Naive thymus-derived CD4-positive, alpha-beta T cell (primary cell): ENCODE data around the gene SYNPO. TPM values are rescaled to one million over a fixed set of nuclear protein-coding genes. Genes with fewer than 3 reads are reported as not detected.
A peak's percentile ranks its signal among the peaks of the same experiment; 100 is the strongest.

Experiments used
- ATAC-seq: fragments of 150-1000 bp; cut with Tn5 transposase; 2 replicates; pipeline ENCODE4 v1.10.0; 2021; ENCODE audit warnings: mild to moderate bottlenecking, moderate library complexity
- CTCF ChIA-PET: fragments of 350-600 bp; sonication (Branson Sonifier 250); formaldehyde crosslinking; loops from one replicate; lab custom pipeline; 2021; ENCODE audit warnings: antibody characterized with exemption; lab: Charles Lee
- POLR2A ChIA-PET: fragments of 350-600 bp; sonication (Branson Sonifier 250); formaldehyde crosslinking; loops from one replicate; lab custom pipeline; 2021; ENCODE audit warnings: antibody characterized with exemption, inconsistent platforms; lab: Charles Lee
- DNase-seq, 9 donors: peaks; one replicate each; pipeline versions ENCODE4 v3.0.0 to v3.0.0-alpha.2; 2020 to 2022; ENCODE audit warnings: mixed read lengths in 1 of 9
- H3K27ac ChIP-seq: one replicate; pipeline ENCODE4 v1.7.0; 2013; ENCODE audit warnings: mild to moderate bottlenecking, low read depth, low read length, moderate library complexity
- H3K27me3 ChIP-seq, 2 donors: one replicate each; pipeline ENCODE4 v1.7.0; 2013; ENCODE audit warnings: low read length in 2 of 2, mild to moderate bottlenecking in 2 of 2, moderate library complexity in 2 of 2; ENCODE audit not compliant: control insufficient read depth in 2 of 2, insufficient read depth in 2 of 2
- H3K36me3 ChIP-seq, 3 experiments: 1 replicate in 2 of 3; 2 replicates in 1 of 3; pipeline ENCODE4 v1.7.0; 2013; ENCODE audit warnings: low read length in 3 of 3, mild to moderate bottlenecking in 3 of 3, moderate library complexity in 1 of 3; ENCODE audit not compliant: insufficient read depth in 3 of 3, control insufficient read depth in 2 of 3
- H3K4me1 ChIP-seq, 2 donors: one replicate each; pipeline ENCODE4 v1.7.0; 2013; ENCODE audit warnings: low read length in 2 of 2, mild to moderate bottlenecking in 2 of 2, moderate library complexity in 1 of 2; ENCODE audit not compliant: control insufficient read depth in 2 of 2, insufficient read depth in 2 of 2
- H3K4me3 ChIP-seq: 2 replicates; pipeline ENCODE4 v1.7.0; 2013; ENCODE audit warnings: mild to moderate bottlenecking, low read length
- H3K9me3 ChIP-seq, 3 experiments: 1 replicate in 2 of 3; 2 replicates in 1 of 3; pipeline ENCODE4 v1.7.0; 2013; ENCODE audit warnings: low read length in 3 of 3; ENCODE audit not compliant: control insufficient read depth in 2 of 3
- H3K27ac Mint-ChIP-seq, 9 donors: one replicate each; pipeline ENCODE4 v1.8.0; 2020 to 2022; ENCODE audit warnings: mixed read lengths in 9 of 9, mild to moderate bottlenecking in 8 of 9, moderate library complexity in 5 of 9, inconsistent platforms in 2 of 9
- H3K27me3 Mint-ChIP-seq, 5 donors: one replicate each; pipeline ENCODE4 v1.8.0; 2021 to 2022; ENCODE audit warnings: mixed read lengths in 5 of 5, mild to moderate bottlenecking in 1 of 5
- H3K36me3 Mint-ChIP-seq, 5 donors: one replicate each; pipeline ENCODE4 v1.8.0; 2020 to 2022; ENCODE audit warnings: mixed read lengths in 5 of 5, mild to moderate bottlenecking in 3 of 5, inconsistent platforms in 1 of 5
- H3K4me1 Mint-ChIP-seq, 7 donors: one replicate each; pipeline ENCODE4 v1.8.0; 2020 to 2022; ENCODE audit warnings: mixed read lengths in 7 of 7, mild to moderate bottlenecking in 3 of 7, inconsistent platforms in 1 of 7
- H3K4me3 Mint-ChIP-seq, 10 donors: one replicate each; pipeline ENCODE4 v1.8.0; 2020 to 2022; ENCODE audit warnings: mild to moderate bottlenecking in 10 of 10, mixed read lengths in 10 of 10, moderate library complexity in 6 of 10, inconsistent platforms in 2 of 10
- H3K9me3 Mint-ChIP-seq, 11 donors: one replicate each; pipeline ENCODE4 v1.8.0; 2020 to 2022; ENCODE audit warnings: mixed read lengths in 11 of 11, mild to moderate bottlenecking in 4 of 11, inconsistent platforms in 1 of 11, moderate library complexity in 1 of 11
- intact Hi-C, 2 donors: fragments of 100-400 bp; cut with micrococcal nuclease; formaldehyde crosslinking; loops; one replicate each; pipeline ENCODE4 v1.15.1; 2023
- polyA plus RNA-seq, 2 donors: library from polyadenylated mRNA; unstranded; fragments of 300-500 nt; fragmentation: Illumina TruSeq; gene quantifications; one replicate each; pipeline ENCODE4 v1.2.3, GENCODE V29; 2021
- total RNA-seq, 6 experiments: library from RNA in 5 of 6; stranded (reverse) in 5 of 6; gene quantifications; 1 replicate in 5 of 6; 2 replicates in 1 of 6; pipeline ENCODE4 v1.2.3 and lab custom pipeline; 2021 to 2026

SYNPO gene
- total and polyA plus RNA-seq, 7 experiments from 2014 or later: 0.07 to 0.59 (median 0.12) TPM; not detected in 3

DNA sequence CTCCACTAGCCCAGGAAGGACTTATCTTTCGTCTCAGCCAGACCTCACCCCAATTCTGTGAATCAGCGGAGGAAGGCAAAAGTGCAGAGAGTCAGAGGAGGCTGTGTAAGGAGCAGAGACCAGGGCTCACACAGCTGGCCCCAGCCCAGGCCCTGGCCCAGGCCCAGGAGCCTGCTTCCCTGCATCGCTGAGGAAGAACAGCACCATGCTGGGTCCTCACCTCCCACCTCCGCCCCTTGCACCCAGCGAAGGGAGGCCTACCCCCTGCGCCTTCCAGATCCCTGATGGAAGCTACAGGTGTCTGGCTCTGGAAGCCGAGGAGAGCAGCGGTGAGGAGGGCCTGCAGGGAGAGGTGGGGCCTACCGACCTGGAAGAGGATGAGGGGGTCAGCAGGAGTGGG lies 22.3 kb upstream of the SYNPO start:
- H3K27me3 Mint-ChIP-seq: peaks cover 0 to 13% (median 0%) of the 10 kb centered on the region in 5 donors
- CTCF ChIA-PET: no interaction called here
- H3K4me3 Mint-ChIP-seq: no peak overlapping the region

DNA sequence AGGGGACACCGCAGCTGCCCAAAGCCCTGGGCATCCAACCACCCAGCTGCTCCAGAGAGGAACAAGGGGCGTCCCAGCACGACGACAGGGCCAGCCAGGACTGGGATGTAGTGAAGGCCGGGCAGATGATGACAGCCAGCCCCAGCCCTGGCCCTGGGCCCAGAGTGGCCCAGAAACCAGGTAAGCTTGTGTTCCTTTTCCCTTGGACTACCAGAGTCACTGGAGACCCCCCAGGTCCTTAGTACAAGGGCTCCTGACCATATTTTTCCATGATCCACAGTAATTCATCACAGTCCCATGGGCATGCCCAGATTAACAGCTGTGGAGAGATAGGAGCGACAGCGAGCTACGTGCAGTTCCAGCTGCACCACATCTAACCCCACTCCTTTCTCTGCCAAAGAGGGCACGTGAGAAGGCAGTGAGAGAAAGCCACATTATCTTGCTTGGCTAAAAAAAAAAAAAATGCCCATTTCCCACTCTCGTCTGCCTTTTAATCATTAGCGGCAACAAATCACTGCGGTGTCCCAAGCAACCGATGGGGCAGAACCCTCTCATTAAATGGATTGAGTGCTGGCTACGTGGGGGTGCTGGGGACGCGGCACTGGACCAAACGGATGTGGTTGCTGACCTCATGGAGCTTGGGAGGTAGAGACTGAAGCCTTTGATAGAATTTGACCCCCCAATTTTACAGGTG lies 21.7 kb upstream of the SYNPO start:
- Histone ChIP-seq H3K27me3 (no peaks in the 10 kb centered on the region), H3K4me3 (no peak overlapping the region), H3K36me3 (no peaks in the 10 kb centered on the region), H3K27ac (no peak overlapping the region), H3K9me3 (no peaks in the 10 kb centered on the region), H3K4me1 (peaks cover 0 to 8% of the 10 kb centered on the region in 2 donors)
- CTCF ChIA-PET: no interaction called here
- intact Hi-C loops: no loop called here
- Mint-ChIP-seq H3K27ac (no peak overlapping the region), H3K4me3 (no peak overlapping the region), H3K4me1 (peaks cover under 1 to 11% (median 10%) of the 10 kb centered on the region in 7 donors), H3K36me3 (no peaks in the 10 kb centered on the region), H3K27me3 (peaks cover 0 to 18% (median 0%) of the 10 kb centered on the region in 5 donors), H3K9me3 (no peaks in the 10 kb centered on the region)
- no peak for ATAC-seq
- no peak for DNase-seq
- POLR2A ChIA-PET: no interaction called here

More for the DNA sequence above, 22.3 kb upstream of the SYNPO start:
- Mint-ChIP-seq H3K36me3 (no peaks in the 10 kb centered on the region), H3K9me3 (no peaks in the 10 kb centered on the region), H3K4me1 (peaks cover 0 to 5% (median 4%) of the 10 kb centered on the region in 7 donors), H3K27ac (no peak overlapping the region)
- ATAC-seq (no peak), DNase-seq (no peak)
- H3K9me3 ChIP-seq: no peaks in the 10 kb centered on the region
- H3K4me3 ChIP-seq: no peak overlapping the region
- H3K4me1 ChIP-seq: peaks cover 0 to 2% of the 10 kb centered on the region in 2 donors
- H3K36me3 ChIP-seq: no peaks in the 10 kb centered on the region
- intact Hi-C loops: no loop called here
- no peak overlapping the region for H3K27ac ChIP-seq
- POLR2A ChIA-PET: no interaction called here
- H3K27me3 ChIP-seq: no peaks in the 10 kb centered on the region

GRCh38 chr5:150619359-150620230 lies 20.9 kb upstream of the SYNPO start:
- Histone ChIP-seq H3K4me3 (no peak overlapping the region), H3K27me3 (no peaks in the 10 kb centered on the region), H3K36me3 (no peaks in the 10 kb centered on the region), H3K9me3 (no peaks in the 10 kb centered on the region), H3K27ac (no peak overlapping the region), H3K4me1 (peaks cover 0 to 11% of the 10 kb centered on the region in 2 donors)
- intact Hi-C loops: no loop called here
- ChIA-PET CTCF (no interaction called here), POLR2A (no interaction called here)
- ATAC-seq: no peak
- Mint-ChIP-seq H3K27me3 (peaks cover 0 to 25% (median 6%) of the 10 kb centered on the region in 5 donors), H3K4me3 (no peak overlapping the region), H3K27ac (peak overlapping the region in 1 of 9 donors; percentile 41), H3K4me1 (peaks cover 8 to 19% (median 18%) of the 10 kb centered on the region in 7 donors), H3K36me3 (peaks cover 0 to 2% (median 0%) of the 10 kb centered on the region in 5 donors), H3K9me3 (peaks cover 0 to 1% (median 0%) of the 10 kb centered on the region in 11 donors)
- DNase-seq: no peak

DNA sequence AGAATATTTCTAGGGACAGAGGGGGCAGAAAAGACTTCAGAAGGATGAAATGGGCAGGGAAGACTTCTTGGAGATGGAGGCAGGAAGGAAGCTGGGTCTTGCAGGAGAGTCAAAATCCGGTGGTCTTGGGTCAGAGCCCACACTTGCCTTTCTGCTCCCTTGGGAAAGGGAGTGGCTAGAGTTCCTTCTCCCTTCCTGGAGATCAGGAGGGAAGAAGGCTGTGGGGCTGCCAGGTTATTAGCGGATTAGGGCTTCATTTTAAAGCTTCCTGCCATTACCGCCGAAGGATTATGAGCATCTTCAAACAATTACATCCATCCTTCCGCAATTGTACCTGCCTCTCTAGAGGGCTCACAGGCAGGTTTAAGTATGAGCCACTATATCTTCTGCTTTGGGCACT lies 19.2 kb upstream of the SYNPO start:
- CTCF ChIA-PET: no interaction called here
- POLR2A ChIA-PET: no interaction called here
- no peak for DNase-seq
- ATAC-seq: no peak
- Mint-ChIP-seq H3K27me3 (peaks cover 0 to 31% (median 6%) of the 10 kb centered on the region in 5 donors), H3K27ac (peak overlapping the region in 1 of 9 donors; percentile 56), H3K9me3 (peaks cover 0 to 1% (median 0%) of the 10 kb centered on the region in 11 donors), H3K4me3 (no peak overlapping the region), H3K4me1 (peaks cover 8 to 22% (median 18%) of the 10 kb centered on the region in 7 donors), H3K36me3 (peaks cover 0 to 2% (median 0%) of the 10 kb centered on the region in 5 donors)
- H3K27ac ChIP-seq: no peak overlapping the region
- no peaks in the 10 kb centered on the region for H3K36me3 ChIP-seq
- H3K4me3 ChIP-seq: no peak overlapping the region
- H3K4me1 ChIP-seq: peaks cover 0 to 20% of the 10 kb centered on the region in 2 donors
- intact Hi-C loops: no loop called here
- no peaks in the 10 kb centered on the region for H3K9me3 ChIP-seq
- H3K27me3 ChIP-seq: no peaks in the 10 kb centered on the region

DNA sequence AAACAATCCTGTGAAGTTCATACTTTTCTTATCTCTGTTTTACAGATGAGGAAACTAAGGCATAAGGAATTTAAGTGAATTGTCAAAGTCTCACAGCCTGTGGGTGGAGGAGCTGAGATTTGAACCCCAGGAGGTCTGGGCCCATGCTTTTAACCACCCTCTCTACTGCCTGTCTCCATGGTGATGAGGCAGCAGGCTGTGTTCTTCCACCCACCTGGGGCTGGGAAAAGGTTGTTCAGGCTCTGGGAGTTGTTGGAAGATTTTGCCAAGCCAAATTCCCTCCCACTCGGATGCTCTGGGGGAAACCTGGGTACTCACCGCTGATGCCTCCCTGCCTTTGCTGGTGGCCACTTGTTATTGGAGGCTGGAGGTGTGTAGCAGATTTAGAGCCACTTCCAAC lies 18.3 kb upstream of the SYNPO start:
- Mint-ChIP-seq H3K27ac (no peak overlapping the region), H3K4me3 (no peak overlapping the region), H3K27me3 (peaks cover 0 to 33% (median 6%) of the 10 kb centered on the region in 5 donors), H3K9me3 (peaks cover 0 to 1% (median 0%) of the 10 kb centered on the region in 11 donors), H3K36me3 (peaks cover 0 to 2% (median 0%) of the 10 kb centered on the region in 5 donors), H3K4me1 (peaks cover 9 to 25% (median 18%) of the 10 kb centered on the region in 7 donors)
- Histone ChIP-seq H3K27ac (no peak overlapping the region), H3K4me3 (no peak overlapping the region), H3K4me1 (peaks cover 0 to 20% of the 10 kb centered on the region in 2 donors), H3K9me3 (no peaks in the 10 kb centered on the region), H3K27me3 (no peaks in the 10 kb centered on the region), H3K36me3 (no peaks in the 10 kb centered on the region)
- no peak for ATAC-seq
- no peak for DNase-seq
- CTCF ChIA-PET: no interaction called here
- intact Hi-C loops: no loop called here
- POLR2A ChIA-PET: no interaction called here

DNA sequence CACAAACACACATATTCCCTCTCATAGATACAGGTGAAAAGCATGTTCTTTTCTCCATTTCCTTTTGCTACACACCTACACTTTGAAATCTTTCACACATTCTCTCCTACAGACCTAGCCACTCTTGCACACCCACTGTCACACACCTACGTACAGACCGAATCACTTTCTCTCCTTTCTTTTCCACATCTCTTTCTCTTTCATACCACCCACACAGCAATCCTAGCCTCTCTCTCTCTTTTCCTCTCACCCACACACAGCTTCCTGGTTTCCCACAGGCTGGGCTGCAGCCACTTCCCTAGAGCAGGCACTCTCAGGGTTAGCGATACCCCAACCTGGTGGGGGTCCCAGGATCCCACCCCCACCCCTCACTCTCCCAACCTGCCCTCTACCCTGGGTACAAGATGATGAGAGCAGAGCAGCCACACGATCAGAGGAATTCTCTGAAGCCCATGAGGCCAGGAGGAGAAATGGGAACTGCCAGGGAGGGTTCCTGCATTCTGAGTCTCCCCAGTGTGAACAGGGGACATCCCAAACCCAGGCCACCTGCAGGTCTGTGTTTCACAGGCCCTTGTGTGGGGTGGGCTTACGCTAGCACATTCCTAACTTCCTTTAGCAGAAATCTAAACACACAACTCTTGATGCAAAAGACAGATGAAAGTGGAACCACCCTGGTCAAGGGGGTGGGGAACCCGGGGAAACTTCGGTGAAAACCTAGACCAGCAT lies 17.1 kb upstream of the SYNPO start:
- Histone ChIP-seq H3K9me3 (no peaks in the 10 kb centered on the region), H3K27ac (no peak overlapping the region), H3K27me3 (no peaks in the 10 kb centered on the region), H3K4me3 (no peak overlapping the region), H3K36me3 (no peaks in the 10 kb centered on the region), H3K4me1 (peaks cover 0 to 20% of the 10 kb centered on the region in 2 donors)
- intact Hi-C loops: no loop called here
- peak overlapping the region in 7 of 9 donors; percentile 4 to 91 (median 16) for H3K27ac Mint-ChIP-seq
- DNase-seq (no peak), ATAC-seq (no peak)
- CTCF ChIA-PET: no interaction called here
- H3K4me1 Mint-ChIP-seq: peaks cover 13 to 25% (median 18%) of the 10 kb centered on the region in 7 donors
- H3K4me3 Mint-ChIP-seq: peak overlapping the region in 9 of 10 donors; percentile 18 to 97 (median 79)
- peaks cover 0 to 41% (median 6%) of the 10 kb centered on the region in 5 donors for H3K27me3 Mint-ChIP-seq
- peaks cover 0 to 1% (median 0%) of the 10 kb centered on the region in 11 donors for H3K9me3 Mint-ChIP-seq
- H3K36me3 Mint-ChIP-seq: peaks cover 0 to 2% (median 0%) of the 10 kb centered on the region in 5 donors
- POLR2A ChIA-PET: no interaction called here
